HG02973 (cell line): Measurements from ENCODE around the gene TRIM66.

Experiments used
- ATAC-seq: cut with Tn5 transposase; IDR thresholded peaks from one replicate; pipeline ENCODE4 v1.9.1; 2021; ENCODE audit warnings: moderate library complexity; ENCODE audit not compliant: unreplicated experiment

Gene TRIM66

GRCh38 chr11:8658321-8659057 lies 24.0 kb downstream of the TRIM66 start:
- ATAC-seq = no peak

GRCh38 chr11:8656291-8656690 lies 26.2 kb downstream of the TRIM66 start:
- no peak for ATAC-seq

- ATAC-seq = no peak
These were observed 28.0 kb downstream of the TRIM66 start for GRCh38 chr11:8654503-8654902.

- no peak for ATAC-seq
These were observed 30.3 kb downstream of the TRIM66 start for GRCh38 chr11:8652140-8652539.

- ATAC-seq = no peak
These were observed 32.0 kb downstream of the TRIM66 start for GRCh38 chr11:8650401-8650990.

GRCh38 chr11:8649361-8649760 lies 33.1 kb downstream of the TRIM66 start:
- ATAC-seq = no peak

GRCh38 chr11:8646873-8647272 lies 35.6 kb downstream of the TRIM66 start:
- ATAC-seq = no peak

GRCh38 chr11:8642196-8642841 lies 40.1 kb downstream of the TRIM66 start:
- ATAC-seq = no peak

GRCh38 chr11:8641332-8641731 lies 41.1 kb downstream of the TRIM66 start:
- no peak for ATAC-seq

- no peak for ATAC-seq
These were observed 42.1 kb downstream of the TRIM66 start for GRCh38 chr11:8640267-8640906.

- ATAC-seq = no peak
These were observed 42.8 kb downstream of the TRIM66 start for GRCh38 chr11:8639655-8640054.

GRCh38 chr11:8638300-8638699 lies 44.2 kb downstream of the TRIM66 start:
- no peak for ATAC-seq

GRCh38 chr11:8636127-8636526 lies 46.3 kb downstream of the TRIM66 start:
- ATAC-seq = no peak

GRCh38 chr11:8634498-8634897 lies 48.0 kb downstream of the TRIM66 start:
- no peak for ATAC-seq

GRCh38 chr11:8631395-8632118 lies 50.9 kb downstream of the TRIM66 start:
- ATAC-seq = no peak

- ATAC-seq = no peak
These were observed 57.8 kb downstream of the TRIM66 start for GRCh38 chr11:8624698-8625097.

- ATAC-seq = no peak
These were observed 61.3 kb downstream of the TRIM66 start for GRCh38 chr11:8621147-8621546.

- ATAC-seq = no peak
These were observed 65.4 kb downstream of the TRIM66 start for GRCh38 chr11:8617063-8617462.

GRCh38 chr11:8615291-8616032 lies 67.0 kb downstream of the TRIM66 start:
- no peak for ATAC-seq

- no peak for ATAC-seq
These were observed 68.0 kb downstream of the TRIM66 start for GRCh38 chr11:8614497-8614896.
